Activated naive CD4-positive, alpha-beta T cell (primary cell): ENCODE measurements around the gene ATP10D.

Experiments used
- DNase-seq, 4 experiments: peaks; one replicate each; lab custom pipeline; 2025; lab: John Stamatoyannopoulos, UW

ATP10D gene

DNA sequence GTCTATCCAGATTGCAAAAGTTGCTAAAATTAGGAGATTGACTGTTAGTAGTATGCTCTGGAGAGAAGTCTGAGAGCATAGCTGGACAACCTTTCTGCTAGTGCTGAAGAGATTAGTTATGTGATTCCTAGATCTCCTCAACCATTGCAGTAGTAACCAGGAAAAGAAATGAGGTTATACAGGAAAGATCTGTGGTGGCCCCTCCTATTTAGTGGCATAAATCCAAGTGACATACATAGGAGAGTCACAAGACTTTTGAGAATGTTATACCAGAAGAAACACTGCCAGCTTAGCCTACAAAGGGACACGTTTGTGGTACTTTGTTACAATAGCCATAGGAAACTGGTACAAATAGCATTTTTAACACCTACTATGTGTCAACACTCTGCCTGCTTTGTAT lies 105.2 kb downstream of the ATP10D start:
- no peak for DNase-seq

GRCh38 chr4:47597696-47598095 lies 112.6 kb downstream of the ATP10D start:
- no peak for DNase-seq

GRCh38 chr4:47598320-47598719 lies 113.2 kb downstream of the ATP10D start:
- DNase-seq = no peak

DNA sequence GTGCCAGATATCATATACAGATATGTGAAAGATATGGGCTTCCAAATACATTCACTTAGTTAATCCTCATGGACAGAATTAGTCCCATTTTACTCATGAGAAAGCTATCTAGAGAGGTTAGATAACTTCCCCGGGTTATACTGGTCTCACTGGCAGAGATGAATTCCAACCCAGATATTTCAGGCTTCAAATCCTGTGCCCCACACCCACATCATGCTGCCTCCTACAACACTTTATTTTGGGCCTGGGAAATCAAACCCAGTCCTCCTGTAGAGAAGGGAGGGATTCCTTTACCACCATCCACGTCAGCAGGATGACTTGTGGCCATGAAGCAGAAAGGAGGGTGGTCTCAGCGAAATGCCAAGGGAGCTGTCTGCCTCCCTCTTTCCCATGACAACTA lies 113.8 kb downstream of the ATP10D start:
- no peak for DNase-seq

DNA sequence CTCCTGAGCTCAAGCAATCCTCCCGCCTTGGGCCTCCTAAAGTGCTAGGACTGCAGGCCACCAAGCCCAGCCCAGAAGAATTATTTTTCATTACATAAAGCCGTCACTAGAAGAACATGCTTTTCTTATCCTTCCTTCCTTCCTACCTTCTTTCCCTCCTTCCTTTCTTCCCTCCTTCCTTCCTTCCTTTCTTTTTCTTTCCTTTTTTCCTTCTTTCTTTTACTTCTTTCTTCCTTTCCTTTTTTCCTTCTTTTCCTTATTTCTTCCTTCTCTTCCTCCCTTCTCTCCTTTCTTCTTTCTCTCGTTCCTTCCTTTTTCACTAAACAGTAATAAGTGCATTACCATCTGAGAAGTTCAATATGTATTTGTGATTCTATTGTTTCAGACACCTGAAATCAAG lies 121.4 kb downstream of the ATP10D start:
- no peak for DNase-seq

GRCh38 chr4:47612116-47613023 lies 127.3 kb downstream of the ATP10D start:
- DNase-seq = no peak

DNA sequence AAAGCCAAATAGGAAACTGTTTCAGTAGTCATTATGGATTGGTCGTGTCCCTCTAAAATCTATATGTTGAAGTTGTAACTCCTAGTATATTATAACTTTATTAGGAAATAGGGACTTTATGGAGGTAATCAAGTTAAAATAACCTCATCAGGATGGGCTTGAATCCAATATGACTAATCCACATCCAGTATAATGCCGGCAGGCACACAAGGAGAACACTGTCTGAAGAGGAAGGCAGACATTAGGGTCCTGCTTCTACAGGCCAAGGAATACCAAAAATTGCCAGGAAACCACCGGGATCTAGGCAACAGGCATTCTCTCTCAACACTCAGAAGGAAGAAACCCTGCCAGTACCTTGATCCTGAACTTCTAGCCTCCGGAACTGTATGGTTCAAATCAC lies 130.3 kb downstream of the ATP10D start:
- DNase-seq = no peak

- no peak for DNase-seq
These were observed 132.5 kb downstream of the ATP10D start for GRCh38 chr4:47617607-47618006.

GRCh38 chr4:47619691-47620090 lies 134.6 kb downstream of the ATP10D start:
- no peak for DNase-seq

DNA sequence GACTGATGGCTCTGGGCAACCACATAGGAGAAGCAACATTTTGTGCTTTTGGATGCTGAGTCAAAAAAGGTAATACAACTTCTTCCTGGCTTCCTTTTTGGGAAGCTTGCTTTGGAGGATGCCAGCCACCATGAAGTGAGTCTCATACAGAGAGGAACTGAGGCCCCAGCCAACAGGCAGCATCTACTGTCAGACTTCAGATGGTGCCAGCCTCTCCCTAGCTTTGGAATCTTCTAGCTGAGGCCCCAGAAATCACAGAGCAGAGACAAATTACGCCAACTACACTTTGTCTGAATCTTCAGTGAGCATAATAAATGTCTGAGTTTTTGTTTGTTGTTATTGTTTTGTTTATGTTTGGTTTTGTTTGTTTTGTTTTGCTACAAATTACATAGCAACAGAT lies 136.1 kb downstream of the ATP10D start:
- DNase-seq = no peak

DNA sequence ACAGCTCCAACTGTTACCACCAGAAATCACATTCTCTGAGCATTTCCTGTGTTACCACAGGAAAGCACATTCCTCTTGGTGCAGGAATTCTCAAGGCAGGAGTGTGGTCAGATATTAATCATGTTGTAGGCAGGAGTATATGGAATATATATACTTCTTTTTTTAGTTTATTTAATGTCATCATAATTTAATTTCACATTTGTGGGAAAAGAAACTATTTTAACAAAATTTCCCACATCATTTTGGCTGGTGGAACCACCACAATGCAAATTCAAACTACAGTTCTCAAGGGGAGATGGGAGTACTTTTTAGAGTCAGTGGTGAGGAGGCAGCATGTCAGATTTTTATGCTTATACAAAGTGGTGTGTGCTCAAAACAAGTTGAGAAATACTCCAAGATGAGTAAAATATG lies 139.0 kb downstream of the ATP10D start:
- DNase-seq = no peak

DNA sequence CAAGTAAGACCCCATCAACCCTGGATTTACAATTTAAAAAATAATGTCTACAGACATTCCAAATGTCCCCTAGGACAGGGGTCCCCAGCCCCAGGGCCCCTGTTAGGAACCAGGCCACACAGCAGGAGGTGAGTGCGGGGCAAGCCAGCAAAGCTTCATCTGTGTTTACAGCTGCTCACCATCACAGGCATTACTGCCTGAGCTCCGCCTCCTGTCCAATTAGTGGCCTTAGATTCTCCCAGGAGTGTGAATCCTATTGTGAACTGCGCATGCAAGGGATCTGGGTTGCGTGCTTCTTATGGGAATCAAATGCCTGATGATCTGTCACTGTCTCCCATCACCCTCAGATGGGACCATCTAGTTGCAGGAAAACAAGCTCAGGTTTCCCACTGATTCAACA lies 146.1 kb downstream of the ATP10D start:
- no peak for DNase-seq

GRCh38 chr4:47639531-47639930 lies 154.5 kb downstream of the ATP10D start:
- DNase-seq = no peak

DNA sequence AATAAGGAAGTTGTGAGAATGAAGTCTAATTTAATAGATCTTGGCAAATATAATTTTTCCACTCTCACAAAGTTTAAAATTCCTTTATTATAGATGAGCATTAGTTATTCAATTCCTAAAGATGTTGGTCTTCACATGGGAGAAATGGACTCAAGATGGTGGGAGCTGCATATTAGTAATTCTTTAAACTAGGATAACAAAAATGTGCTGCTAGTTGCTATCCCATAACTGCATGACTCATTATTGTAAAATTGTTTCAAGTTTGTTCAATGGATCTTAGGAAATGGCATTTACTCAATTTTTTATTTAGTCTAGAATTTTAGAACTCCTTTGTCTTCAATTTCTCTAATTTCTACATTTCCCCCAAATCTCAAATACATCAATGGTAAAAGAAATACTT lies 155.8 kb downstream of the ATP10D start:
- DNase-seq = no peak

- no peak for DNase-seq
These were observed 156.7 kb downstream of the ATP10D start for GRCh38 chr4:47641755-47642154.

- DNase-seq = no peak
These were observed 157.2 kb downstream of the ATP10D start for GRCh38 chr4:47642191-47642830.
